Neuronal stem cell (in vitro differentiated cells): ENCODE data around the gene XYLT1.

Source experiments
- DNase-seq: peaks from one replicate; pipeline ENCODE4 v3.0.0-alpha.2; 2013; ENCODE audit warnings: low spot score
- H2AFZ ChIP-seq: one replicate; pipeline ENCODE4 v1.6.1; 2013; ENCODE audit warnings: mild to moderate bottlenecking, low read length, inconsistent platforms
- H2AK5ac ChIP-seq: 2 replicates; pipeline ENCODE4 v1.6.1; 2013; ENCODE audit warnings: low read depth, mild to moderate bottlenecking, inconsistent platforms, low read length, moderate library complexity, mixed read lengths
- H2BK120ac ChIP-seq: 2 replicates; pipeline ENCODE4 v1.6.1; 2013; ENCODE audit warnings: low read depth, mild to moderate bottlenecking, inconsistent platforms, low read length, moderate library complexity, mixed read lengths
- H2BK12ac ChIP-seq: one replicate; pipeline ENCODE4 v1.6.1; 2013; ENCODE audit warnings: low read length, inconsistent platforms
- H2BK15ac ChIP-seq: 2 replicates; pipeline ENCODE4 v1.6.1; 2013; ENCODE audit warnings: mild to moderate bottlenecking, low read length, inconsistent platforms, mixed read lengths
- H2BK5ac ChIP-seq: one replicate; pipeline ENCODE4 v1.6.1; 2013; ENCODE audit warnings: inconsistent platforms, mild to moderate bottlenecking, low read length, moderate library complexity
- H3K14ac ChIP-seq: one replicate; pipeline ENCODE4 v1.6.1; 2013; ENCODE audit warnings: low read length, inconsistent platforms
- H3K18ac ChIP-seq: 2 replicates; pipeline ENCODE4 v1.6.1; 2013; ENCODE audit warnings: low read length, inconsistent platforms
- H3K23ac ChIP-seq: 2 replicates; pipeline ENCODE4 v1.6.1; 2013; ENCODE audit warnings: low read depth, mild to moderate bottlenecking, mixed read lengths, low read length, inconsistent platforms; ENCODE audit not compliant: poor library complexity
- H3K27ac ChIP-seq: replicated peaks from 3 replicates; pipeline ENCODE4 v1.5.1; 2013; ENCODE audit warnings: low read length, inconsistent platforms
- H3K27me3 ChIP-seq, 3 experiments: 2 replicates each; pipeline ENCODE4 v1.6.1; 2013; ENCODE audit warnings: low read length in 3 of 3, mild to moderate bottlenecking in 2 of 3, inconsistent platforms in 1 of 3, low read depth in 1 of 3, mixed read lengths in 1 of 3, moderate library complexity in 1 of 3; ENCODE audit not compliant: control insufficient read depth in 3 of 3, insufficient read depth in 3 of 3
- H3K36me3 ChIP-seq, 2 donors: replicated peaks in 1 of 2; 2 replicates each; pipeline ENCODE4 v1.6.1; 2013; ENCODE audit warnings: low read length in 2 of 2; ENCODE audit not compliant: control insufficient read depth in 2 of 2, insufficient read depth in 2 of 2
- H3K4ac ChIP-seq: 2 replicates; pipeline ENCODE4 v1.6.1; 2013; ENCODE audit warnings: inconsistent platforms, mild to moderate bottlenecking, low read length, moderate library complexity
- H3K4me1 ChIP-seq, 2 donors: 1 replicate in 1 of 2; 2 replicates in 1 of 2; pipeline ENCODE4 v1.6.1; 2013; ENCODE audit warnings: low read length in 2 of 2, low read depth in 1 of 2; ENCODE audit not compliant: control insufficient read depth in 2 of 2, insufficient read depth in 1 of 2
- H3K4me2 ChIP-seq: one replicate; pipeline ENCODE4 v1.6.1; 2013; ENCODE audit warnings: mild to moderate bottlenecking, low read length, inconsistent platforms; ENCODE audit not compliant: insufficient read depth, poor library complexity, severe bottlenecking
- H3K4me3 ChIP-seq, 2 donors: 2 replicates each; pipeline ENCODE4 v1.5.1; 2013; ENCODE audit warnings: low read length in 2 of 2, mild to moderate bottlenecking in 2 of 2, inconsistent platforms in 1 of 2, moderate library complexity in 1 of 2
- H3K79me1 ChIP-seq: one replicate; pipeline ENCODE4 v1.6.1; 2013; ENCODE audit warnings: low read depth, mild to moderate bottlenecking, inconsistent platforms, low read length, moderate library complexity
- H3K9ac ChIP-seq: one replicate; pipeline ENCODE4 v1.6.1; 2013; ENCODE audit warnings: mild to moderate bottlenecking, low read depth, low read length, inconsistent platforms; ENCODE audit not compliant: poor library complexity
- H3K9me3 ChIP-seq, 2 donors: replicated peaks in 1 of 2; 2 replicates each; pipeline versions ENCODE3 to v1.6.1; 2013; ENCODE audit warnings: low read length in 2 of 2, mild to moderate bottlenecking in 2 of 2, inconsistent platforms in 1 of 2, low read depth in 1 of 2, mixed read lengths in 1 of 2, moderate library complexity in 1 of 2; ENCODE audit not compliant: control insufficient read depth in 2 of 2, insufficient read depth in 1 of 2
- H4K8ac ChIP-seq: one replicate; pipeline ENCODE4 v1.6.1; 2013; ENCODE audit warnings: low read depth, mild to moderate bottlenecking, inconsistent platforms, low read length, moderate library complexity
- H4K91ac ChIP-seq: one replicate; pipeline ENCODE4 v1.6.1; 2013; ENCODE audit warnings: low read length, low read depth, mild to moderate bottlenecking, inconsistent platforms; ENCODE audit not compliant: poor library complexity
- WGBS, 2 donors: extraction: QIAGEN DNeasy Blood & Tissue Kit; methylation state at CpG; one replicate each; pipeline ENCODE4 v1.1.7; 2013; ENCODE audit warnings: missing lambda C conversion rate in 2 of 2, mixed read lengths in 1 of 2; ENCODE audit not compliant: insufficient read length in 2 of 2, insufficient replicate concordance in 1 of 2; ENCODE audit errors: extremely low coverage in 2 of 2; 5-methylcytosine and 5-hydroxymethylcytosine counted together

The XYLT1 gene

GRCh38 chr16:17271687-17272086 is 199.1 kb downstream of the XYLT1 start:
- Histone ChIP-seq H3K4ac (no peak overlapping the region), H2BK15ac (no peak overlapping the region), H2BK5ac (no peak overlapping the region), H3K23ac (no peak overlapping the region), H2BK120ac (no peak overlapping the region), H3K18ac (peak overlapping the region; percentile 5), H3K9me3 (no peaks in the 10 kb centered on the region), H3K79me1 (no peaks in the 10 kb centered on the region), H2AFZ (no peak overlapping the region), H3K14ac (no peak overlapping the region), H2BK12ac (no peak overlapping the region), H4K8ac (no peak overlapping the region), H3K27me3 (no peaks in the 10 kb centered on the region), H3K4me1 (peaks cover 0 to 17% of the 10 kb centered on the region in 2 donors), H3K4me3 (no peak overlapping the region), H3K4me2 (no peak overlapping the region), H3K9ac (no peak overlapping the region), H4K91ac (no peak overlapping the region), H3K36me3 (no peaks in the 10 kb centered on the region), H2AK5ac (no peak overlapping the region), H3K27ac (no peak overlapping the region)
- no peak for DNase-seq
- WGBS, 2 donors = no CpG with 5 or more reads among the region's 4 CpGs

- no peak for DNase-seq
- no CpG with 5 or more reads among the region's 6 CpGs for WGBS, 2 donors
- Histone ChIP-seq H3K4me1 (peaks cover 0 to 17% of the 10 kb centered on the region in 2 donors), H2BK120ac (no peak overlapping the region), H2BK12ac (no peak overlapping the region), H2AFZ (no peak overlapping the region), H3K9me3 (no peaks in the 10 kb centered on the region), H2BK15ac (no peak overlapping the region), H3K4me2 (no peak overlapping the region), H3K9ac (no peak overlapping the region), H3K14ac (no peak overlapping the region), H4K8ac (no peak overlapping the region), H2AK5ac (no peak overlapping the region), H3K4ac (no peak overlapping the region), H2BK5ac (no peak overlapping the region), H3K79me1 (no peaks in the 10 kb centered on the region), H3K23ac (no peak overlapping the region), H3K27ac (no peak overlapping the region), H4K91ac (no peak overlapping the region), H3K36me3 (no peaks in the 10 kb centered on the region), H3K18ac (no peak overlapping the region), H3K4me3 (no peak overlapping the region), H3K27me3 (no peaks in the 10 kb centered on the region)
Measured at GRCh38 chr16:17270683-17271109, 200.1 kb downstream of the XYLT1 start.

GRCh38 chr16:17270111-17270510 is 200.6 kb downstream of the XYLT1 start:
- no CpG with 5 or more reads among the region's 3 CpGs for WGBS, 2 donors
- Histone ChIP-seq H3K9ac (no peak overlapping the region), H3K4me2 (no peak overlapping the region), H4K91ac (no peak overlapping the region), H3K4me3 (no peak overlapping the region), H4K8ac (no peak overlapping the region), H3K36me3 (no peaks in the 10 kb centered on the region), H3K14ac (no peak overlapping the region), H2BK5ac (no peak overlapping the region), H2AFZ (no peak overlapping the region), H3K23ac (no peak overlapping the region), H3K9me3 (no peaks in the 10 kb centered on the region), H3K4me1 (peaks cover 0 to 15% of the 10 kb centered on the region in 2 donors), H2BK12ac (no peak overlapping the region), H3K18ac (no peak overlapping the region), H3K4ac (no peak overlapping the region), H3K27me3 (no peaks in the 10 kb centered on the region), H3K27ac (no peak overlapping the region), H3K79me1 (no peaks in the 10 kb centered on the region), H2BK15ac (no peak overlapping the region), H2BK120ac (no peak overlapping the region), H2AK5ac (no peak overlapping the region)
- DNase-seq = no peak

GRCh38 chr16:17269439-17269838 is 201.3 kb downstream of the XYLT1 start:
- whole genome bisulfite sequencing, 2 donors = no CpG with 5 or more reads among the region's 2 CpGs
- no peak overlapping the region for H3K4me3 ChIP-seq
- DNase-seq = no peak
- no peak overlapping the region for H3K27ac ChIP-seq
- no peak overlapping the region for H3K23ac ChIP-seq
- H3K14ac ChIP-seq = no peak overlapping the region
- H2AK5ac ChIP-seq = no peak overlapping the region
- no peak overlapping the region for H2BK15ac ChIP-seq
- H3K4me2 ChIP-seq = no peak overlapping the region
- H2BK120ac ChIP-seq = no peak overlapping the region
- H3K36me3 ChIP-seq = no peaks in the 10 kb centered on the region
- H3K4ac ChIP-seq = no peak overlapping the region
- H3K27me3 ChIP-seq = no peaks in the 10 kb centered on the region
- H4K91ac ChIP-seq = no peak overlapping the region
- peaks cover 0 to 13% of the 10 kb centered on the region in 2 donors for H3K4me1 ChIP-seq
- no peak overlapping the region for H4K8ac ChIP-seq
- H2BK5ac ChIP-seq = no peak overlapping the region
- H3K9me3 ChIP-seq = no peaks in the 10 kb centered on the region
- H3K18ac ChIP-seq = no peak overlapping the region
- H2AFZ ChIP-seq = no peak overlapping the region
- no peaks in the 10 kb centered on the region for H3K79me1 ChIP-seq
- no peak overlapping the region for H3K9ac ChIP-seq
- no peak overlapping the region for H2BK12ac ChIP-seq
